Activated CD4-positive, alpha-beta T cell treated with anti-CD3 and anti-CD28 coated beads, Interleukin-2, amount 50 U/mL, for 24 hours (primary cell): Measurements from ENCODE around the gene TBC1D7.

ENCODE experiments used
- DNase-seq, 2 donors: peaks; one replicate each; pipeline ENCODE4 v3.0.0-alpha.2; 2020; ENCODE audit warnings: low read depth in 1 of 2, low spot score in 1 of 2

Gene TBC1D7

GRCh38 chr6:13357551-13358075 is 29.3 kb upstream of the TBC1D7 start:
- no peak for DNase-seq

DNA sequence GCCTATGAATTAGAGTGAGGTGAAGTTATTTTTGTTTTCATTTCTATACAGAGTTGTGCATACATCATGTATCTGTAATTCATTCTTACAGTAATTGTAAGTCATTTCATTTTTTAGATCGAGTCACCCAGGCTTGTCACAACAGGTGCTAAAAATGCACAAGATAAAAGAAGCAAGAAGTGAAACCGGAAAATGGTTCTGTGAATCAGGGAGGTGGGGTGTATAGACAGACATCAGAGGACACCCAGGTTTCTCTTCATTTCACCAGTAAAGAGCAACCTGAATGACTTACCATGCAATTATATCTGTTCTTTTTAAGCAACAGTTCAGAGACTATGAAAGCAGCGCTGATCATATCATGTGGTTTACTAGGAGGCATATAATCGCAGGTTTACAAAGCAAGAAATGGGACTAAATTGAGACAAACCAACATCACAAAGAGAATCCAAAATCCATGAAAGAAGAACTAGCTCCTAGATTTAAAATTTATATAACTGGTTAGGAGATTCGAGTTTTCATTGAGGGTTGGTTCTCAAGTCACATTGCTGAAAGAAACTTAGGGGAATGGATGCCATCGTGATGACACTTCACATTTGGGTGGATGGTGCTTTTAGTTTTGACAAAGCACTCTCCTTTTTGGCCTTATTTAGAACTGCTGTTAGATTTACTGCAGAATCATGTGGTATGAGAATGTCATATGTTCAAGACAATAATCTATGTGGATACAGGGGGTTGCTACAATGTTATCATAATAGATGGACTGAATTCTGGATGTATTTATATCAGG is 27.9 kb upstream of the TBC1D7 start:
- DNase-seq = peak in 1 of 2 donors; percentile 55

DNA sequence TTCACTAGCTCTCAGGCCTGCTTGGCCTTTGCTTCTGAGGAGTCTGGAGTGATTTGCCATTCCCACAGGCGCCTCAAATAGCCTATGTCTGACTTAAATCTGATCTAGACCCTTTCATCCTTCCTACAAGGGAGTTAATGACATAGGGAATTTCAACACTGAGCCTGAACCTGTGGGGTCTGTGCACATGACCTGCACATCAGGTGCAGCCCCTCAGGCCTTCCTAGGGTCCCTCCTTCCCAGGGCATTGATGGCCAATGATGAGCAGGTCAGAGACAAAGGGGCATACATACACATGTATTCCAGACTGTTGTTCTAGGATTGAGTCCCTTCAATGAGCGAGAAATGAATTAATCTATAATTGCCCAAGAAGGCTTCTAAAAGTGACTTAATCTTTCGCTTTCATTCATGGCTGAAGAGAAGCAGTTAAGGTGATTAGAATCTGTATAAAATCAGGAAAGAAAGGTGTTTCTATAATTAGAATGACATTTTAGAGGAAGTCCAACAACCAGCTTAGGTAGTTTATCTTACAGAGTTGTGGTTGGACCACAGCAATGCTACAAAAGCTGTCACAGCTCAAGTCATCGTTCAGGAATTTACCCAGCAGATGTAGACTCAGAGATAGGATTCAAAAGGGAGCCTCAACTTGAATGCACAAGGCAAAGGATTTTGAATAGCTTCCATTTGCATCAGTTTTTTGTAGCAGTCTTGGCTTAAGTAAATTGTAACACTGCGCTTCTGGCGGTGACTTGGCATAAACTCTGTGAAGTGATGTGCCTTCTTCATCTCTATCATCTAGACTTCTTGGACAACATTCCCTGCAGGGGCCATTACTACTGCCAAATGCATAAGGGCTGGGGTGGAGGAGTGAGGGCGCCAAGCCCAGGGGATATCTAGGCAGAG is 27.0 kb upstream of the TBC1D7 start:
- peak; percentile 7 to 32 for DNase-seq

- no peak for DNase-seq
Measured at GRCh38 chr6:13354331-13355042, 26.1 kb upstream of the TBC1D7 start.

GRCh38 chr6:13352165-13352564 is 23.8 kb upstream of the TBC1D7 start:
- no peak for DNase-seq

GRCh38 chr6:13351271-13351670 is 22.9 kb upstream of the TBC1D7 start:
- DNase-seq = no peak

DNA sequence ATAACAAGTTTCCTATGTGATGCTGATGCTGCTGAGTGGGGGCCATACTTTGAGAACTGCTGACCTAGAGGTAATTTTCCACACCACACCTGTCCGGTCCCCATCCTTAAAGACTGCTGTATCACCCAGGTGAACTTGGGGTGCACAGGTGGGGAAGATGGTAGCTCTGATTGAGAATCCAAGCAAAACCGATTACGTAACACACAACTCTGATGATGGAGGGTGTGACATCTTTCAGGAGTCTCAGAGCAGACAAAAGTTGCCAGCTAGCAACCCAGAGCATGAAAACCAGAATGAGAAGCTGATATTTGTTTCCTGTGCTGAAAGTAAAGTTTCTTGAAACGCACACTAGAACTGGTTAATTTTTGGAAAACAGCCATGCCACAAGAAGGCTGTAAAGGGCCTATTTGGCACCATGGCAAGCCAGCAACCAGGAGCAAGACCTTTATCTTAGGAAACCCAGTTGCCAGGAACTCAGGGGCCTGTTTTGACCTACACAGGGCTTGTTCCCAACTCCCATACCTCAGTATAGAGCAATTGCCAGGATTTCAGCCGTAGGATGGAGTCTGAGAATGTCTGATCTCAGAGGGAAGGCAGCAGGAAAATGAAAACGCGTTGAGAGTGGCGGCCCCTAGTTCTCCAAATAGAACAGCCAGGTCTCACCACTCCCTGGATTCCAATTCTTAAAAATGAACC is 21.6 kb upstream of the TBC1D7 start:
- no peak for DNase-seq

DNA sequence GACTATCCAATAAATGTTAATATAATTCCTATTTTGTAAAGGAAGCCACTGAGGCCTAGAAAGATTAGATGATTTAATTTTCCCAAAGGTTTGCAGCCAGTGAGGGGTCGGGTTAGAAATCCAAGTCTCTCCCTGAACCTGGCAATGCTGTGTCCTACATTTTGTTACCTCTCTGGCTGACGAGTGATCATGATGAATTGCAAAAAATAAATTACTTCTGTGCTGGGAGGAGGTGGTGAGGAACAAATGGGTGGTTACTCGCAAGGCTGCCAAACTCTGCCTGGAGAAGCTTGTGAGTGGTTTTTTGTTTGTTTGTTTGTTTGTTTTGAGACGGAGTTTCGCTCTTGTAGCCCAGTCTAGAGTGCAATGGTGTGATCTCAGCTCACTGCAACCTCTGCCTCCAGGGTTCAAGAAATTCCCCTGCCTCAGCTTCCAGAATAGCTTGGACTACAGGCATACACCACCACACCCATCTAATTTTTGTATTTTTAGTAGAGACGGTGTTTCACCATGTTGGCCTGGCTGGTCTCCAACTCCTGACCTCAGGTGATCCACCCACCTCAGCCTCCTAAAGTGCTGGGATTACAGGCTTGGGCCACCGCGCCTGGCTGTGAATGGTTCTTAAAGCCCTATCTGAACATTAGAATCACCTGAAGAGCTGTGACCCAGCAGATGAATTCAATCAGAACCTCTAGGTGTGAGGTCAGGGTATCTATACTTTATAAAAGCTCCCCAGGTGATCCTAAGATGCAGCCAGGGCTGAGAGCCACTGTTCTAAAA is 20.2 kb upstream of the TBC1D7 start:
- no peak for DNase-seq

DNA sequence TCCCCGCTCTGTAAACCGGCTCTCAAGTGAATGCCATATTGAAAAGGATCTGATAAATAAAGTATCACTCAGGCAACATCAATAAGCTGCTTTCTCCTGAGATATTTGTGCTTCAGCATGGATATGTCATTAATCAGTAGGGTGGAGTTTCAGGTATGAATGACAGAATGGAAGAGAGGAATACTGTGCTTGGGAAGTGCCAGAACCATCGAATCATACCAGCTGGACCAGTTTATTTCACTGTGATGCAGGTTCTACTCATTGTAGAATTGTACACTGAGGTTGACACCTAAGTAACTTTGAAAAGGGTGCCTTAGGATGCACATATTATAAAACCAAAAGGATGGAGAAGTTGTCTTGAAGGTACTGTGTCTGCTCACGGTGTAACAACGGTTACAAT is 17.9 kb upstream of the TBC1D7 start:
- no peak for DNase-seq

GRCh38 chr6:13342414-13343019 is 14.2 kb upstream of the TBC1D7 start:
- DNase-seq = no peak

GRCh38 chr6:13339863-13340630 is 11.7 kb upstream of the TBC1D7 start:
- no peak for DNase-seq

DNA sequence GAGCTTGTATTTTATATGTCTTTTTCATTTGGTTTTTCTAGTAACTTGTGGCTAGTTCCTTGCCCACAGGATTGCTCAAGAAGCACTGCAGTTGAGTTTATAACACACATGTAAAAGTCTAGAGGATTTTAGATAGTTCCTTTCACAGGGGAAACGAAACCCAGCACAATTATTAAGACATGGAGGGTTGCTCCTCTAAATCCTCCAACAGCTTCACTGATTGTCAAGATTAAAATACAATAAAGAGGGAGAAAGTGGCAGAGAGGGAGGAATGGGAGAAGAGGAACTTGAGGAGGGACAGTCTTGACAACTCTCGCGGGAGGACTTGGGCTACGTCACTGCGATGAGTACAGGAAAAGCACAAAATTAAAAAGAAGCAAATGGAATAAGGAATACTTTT is 9.7 kb upstream of the TBC1D7 start:
- DNase-seq = no peak

DNA sequence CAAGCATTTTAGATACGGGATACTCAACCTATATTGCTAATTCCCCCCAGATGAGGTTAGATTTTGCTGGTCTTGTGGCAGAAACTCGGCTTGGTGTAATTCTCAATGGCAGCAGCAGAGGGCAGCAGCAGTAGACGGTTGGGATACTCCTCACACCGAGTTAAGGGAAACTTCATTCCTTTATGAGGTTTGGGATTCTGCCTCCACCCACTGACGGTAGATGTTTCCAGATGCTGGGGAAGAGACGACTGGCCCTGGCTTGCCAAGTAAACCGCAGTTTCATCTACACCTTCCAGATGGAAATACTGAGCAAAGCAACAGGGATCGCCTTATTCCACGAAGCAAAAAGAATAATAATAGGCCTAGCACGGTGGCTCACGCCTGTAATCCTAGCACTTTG is 8.2 kb upstream of the TBC1D7 start:
- DNase-seq = peak; percentile 69 to 75

- no peak for DNase-seq
Measured at GRCh38 chr6:13334953-13335352, 6.6 kb upstream of the TBC1D7 start.

DNA sequence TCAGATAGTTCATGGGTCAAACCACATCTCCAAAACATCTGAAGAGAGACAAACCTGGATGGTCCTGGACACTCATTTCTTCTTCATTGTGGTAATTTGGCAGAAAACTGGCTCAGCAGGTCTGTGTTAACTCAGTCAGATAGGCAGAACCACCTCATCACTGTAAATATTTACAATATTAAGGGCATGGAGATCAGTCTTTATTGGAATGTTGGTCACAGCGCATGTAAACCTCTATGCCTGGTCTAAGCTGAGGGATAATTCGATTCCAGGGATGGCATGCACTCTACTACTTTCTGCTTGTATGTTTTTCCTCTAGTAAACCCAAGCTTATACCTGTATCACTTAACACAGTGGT is 4.0 kb upstream of the TBC1D7 start:
- no peak for DNase-seq

GRCh38 chr6:13331516-13332348 is 3.4 kb upstream of the TBC1D7 start:
- no peak for DNase-seq

GRCh38 chr6:13328875-13329183 is 492 bp upstream of the TBC1D7 start:
- DNase-seq = no peak

DNA sequence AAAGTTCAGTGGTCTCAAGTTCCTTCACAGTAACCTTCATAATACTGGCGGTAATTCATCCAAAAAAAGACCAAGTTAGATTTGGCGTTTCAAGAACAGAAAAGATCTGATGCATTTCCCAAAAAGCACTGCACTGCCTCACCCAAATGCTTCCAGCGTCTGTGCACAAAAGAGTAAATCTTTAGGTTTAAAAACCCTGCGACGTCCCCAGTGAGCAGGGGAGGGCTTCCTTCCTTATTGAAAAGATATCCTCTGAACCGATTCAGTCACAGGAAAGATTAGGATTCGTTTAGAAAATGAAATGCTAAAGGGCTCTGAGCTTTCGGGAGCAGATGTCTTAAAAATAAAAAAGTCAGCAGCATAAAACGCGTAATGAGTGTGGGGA is 654 bp downstream of the TBC1D7 start:
- DNase-seq = no peak
